ENCODE measurements around the gene ORAI3. TPM values are rescaled to one million over a fixed set of nuclear protein-coding genes. Genes with fewer than 3 reads are reported as not detected.

ORAI3 gene
- total and polyA plus RNA-seq, 2 of the 13 experiments (the other 11 are each of a cell fraction or from before 2014, with no cell fraction given), result 11.4 to 32.0 TPM

DNA sequence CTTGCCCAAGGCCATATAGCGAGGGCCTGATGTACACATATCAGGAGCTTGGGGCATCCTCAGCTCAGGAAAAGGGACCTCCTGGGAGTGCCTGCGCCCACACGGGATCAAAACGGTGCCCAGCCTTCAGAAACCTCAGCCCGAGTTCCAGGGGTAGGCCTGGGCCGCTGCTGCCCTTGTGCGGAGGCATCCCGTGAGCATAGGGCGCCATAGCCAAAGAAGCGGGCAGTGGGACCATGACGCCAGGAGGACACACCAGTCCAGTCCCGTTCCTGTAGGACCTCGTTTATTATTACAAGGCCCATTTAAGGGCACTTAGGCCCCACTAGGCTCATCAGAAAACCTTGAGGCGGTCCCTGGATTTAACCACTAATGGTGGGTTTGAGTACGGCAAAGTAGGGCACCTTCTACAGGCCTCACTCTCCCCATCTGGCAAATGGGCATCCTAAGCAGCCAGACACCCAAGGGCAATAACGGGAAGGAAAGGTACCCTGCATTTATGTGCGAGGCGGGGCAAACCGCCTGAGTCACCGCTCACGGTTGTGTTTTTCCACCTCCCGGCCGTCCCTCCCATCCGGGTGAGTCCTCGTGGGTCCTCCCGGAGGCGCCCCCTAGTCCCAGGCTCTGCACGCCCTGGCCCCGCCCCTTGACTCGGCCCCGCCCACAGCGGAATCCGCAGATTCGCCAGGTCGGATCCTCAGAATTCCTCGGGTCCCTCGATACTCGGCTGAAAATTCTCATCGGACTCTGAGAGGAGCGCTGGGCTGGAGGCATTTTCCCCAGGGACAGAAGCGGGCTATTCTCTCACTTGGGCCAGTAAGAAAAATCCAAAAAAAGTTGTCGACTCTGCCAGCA lies 8.0 kb downstream of the ORAI3 start (continued):
- TF ChIP-seq MAX (IDR thresholded peaks at IDR 0.05) (peak; percentile 66), ZNF101 (CRISPR knock-in tag; IDR thresholded peaks at IDR 0.05; ENCODE audit: borderline replicate concordance, low read depth) (no peak), HMGXB3 (CRISPR knock-in tag; IDR thresholded peaks at IDR 0.05; ENCODE audit: borderline replicate concordance) (no peak), ZSCAN30 (CRISPR knock-in tag; IDR thresholded peaks at IDR 0.05) (no peak), MAF1 (CRISPR knock-in tag; IDR thresholded peaks at IDR 0.05; ENCODE audit: borderline replicate concordance) (no peak), KDM1A (CRISPR knock-in tag; IDR thresholded peaks at IDR 0.05) (peak; percentile 99), ZNF841 (CRISPR knock-in tag; IDR thresholded peaks at IDR 0.05; ENCODE audit: borderline replicate concordance) (no peak), KLF16 (CRISPR knock-in tag; IDR thresholded peaks at IDR 0.05) (no peak), SNRNP70 (IDR thresholded peaks at IDR 0.05; ENCODE audit: low read depth, low read length) (no peak), AGO2 (optimal IDR thresholded peaks at IDR 0.05; ENCODE audit: low read depth, low read length) (peak; percentile 17), ZNF652 (CRISPR knock-in tag; IDR thresholded peaks at IDR 0.05; ENCODE audit: borderline replicate concordance, low read depth) (no peak), NONO (IDR thresholded peaks at IDR 0.05) (no peak), NONO (CRISPR knock-in tag; conservative IDR thresholded peaks at IDR 0.05) (no peak; the same call in 1 of the 2 replicates), TARDBP (CRISPR knock-in tag; IDR thresholded peaks at IDR 0.05) (no peak), HOXA5 (CRISPR knock-in tag; IDR thresholded peaks at IDR 0.05) (no peak), ZNF75D (CRISPR knock-in tag; IDR thresholded peaks at IDR 0.05; ENCODE audit: borderline replicate concordance) (no peak), ARID2 (CRISPR knock-in tag; IDR thresholded peaks at IDR 0.05; ENCODE audit: borderline replicate concordance) (no peak)
- TF ChIP-seq, protein P1, sequence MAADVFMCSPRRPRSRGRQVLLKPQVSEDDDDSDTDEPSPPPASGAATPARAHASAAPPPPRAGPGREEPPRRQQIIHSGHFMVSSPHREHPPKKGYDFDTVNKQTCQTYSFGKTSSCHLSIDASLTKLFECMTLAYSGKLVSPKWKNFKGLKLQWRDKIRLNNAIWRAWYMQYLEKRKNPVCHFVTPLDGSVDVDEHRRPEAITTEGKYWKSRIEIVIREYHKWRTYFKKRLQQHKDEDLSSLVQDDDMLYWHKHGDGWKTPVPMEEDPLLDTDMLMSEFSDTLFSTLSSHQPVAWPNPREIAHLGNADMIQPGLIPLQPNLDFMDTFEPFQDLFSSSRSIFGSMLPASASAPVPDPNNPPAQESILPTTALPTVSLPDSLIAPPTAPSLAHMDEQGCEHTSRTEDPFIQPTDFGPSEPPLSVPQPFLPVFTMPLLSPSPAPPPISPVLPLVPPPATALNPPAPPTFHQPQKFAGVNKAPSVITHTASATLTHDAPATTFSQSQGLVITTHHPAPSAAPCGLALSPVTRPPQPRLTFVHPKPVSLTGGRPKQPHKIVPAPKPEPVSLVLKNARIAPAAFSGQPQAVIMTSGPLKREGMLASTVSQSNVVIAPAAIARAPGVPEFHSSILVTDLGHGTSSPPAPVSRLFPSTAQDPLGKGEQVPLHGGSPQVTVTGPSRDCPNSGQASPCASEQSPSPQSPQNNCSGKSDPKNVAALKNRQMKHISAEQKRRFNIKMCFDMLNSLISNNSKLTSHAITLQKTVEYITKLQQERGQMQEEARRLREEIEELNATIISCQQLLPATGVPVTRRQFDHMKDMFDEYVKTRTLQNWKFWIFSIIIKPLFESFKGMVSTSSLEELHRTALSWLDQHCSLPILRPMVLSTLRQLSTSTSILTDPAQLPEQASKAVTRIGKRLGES (CRISPR knock-in tag; IDR thresholded peaks at IDR 0.05; ENCODE audit: borderline replicate concordance), result no peak
- TF ChIP-seq, protein P2, sequence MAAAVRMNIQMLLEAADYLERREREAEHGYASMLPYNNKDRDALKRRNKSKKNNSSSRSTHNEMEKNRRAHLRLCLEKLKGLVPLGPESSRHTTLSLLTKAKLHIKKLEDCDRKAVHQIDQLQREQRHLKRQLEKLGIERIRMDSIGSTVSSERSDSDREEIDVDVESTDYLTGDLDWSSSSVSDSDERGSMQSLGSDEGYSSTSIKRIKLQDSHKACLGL (CRISPR knock-in tag; IDR thresholded peaks at IDR 0.05), result no peak
- TF ChIP-seq, protein P3, sequence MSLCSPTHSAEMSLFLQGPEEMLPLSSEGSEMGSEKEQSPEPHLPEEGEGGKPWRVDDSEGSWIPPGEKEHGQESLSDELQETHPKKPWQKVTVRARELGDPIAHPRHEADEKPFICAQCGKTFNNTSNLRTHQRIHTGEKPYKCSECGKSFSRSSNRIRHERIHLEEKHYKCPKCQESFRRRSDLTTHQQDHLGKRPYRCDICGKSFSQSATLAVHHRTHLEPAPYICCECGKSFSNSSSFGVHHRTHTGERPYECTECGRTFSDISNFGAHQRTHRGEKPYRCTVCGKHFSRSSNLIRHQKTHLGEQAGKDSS (CRISPR knock-in tag; IDR thresholded peaks at IDR 0.05; ENCODE audit: borderline replicate concordance, low read depth), result no peak
